ELF-1 (cell line): ENCODE results near the gene KIF7.
"Not testable (repeated sequence)": the region's sequence is repeated elsewhere in the genome, so short reads cannot be mapped to it uniquely, and the experiment has no call there.

Experiments
- DNase-seq: peaks from one replicate; pipeline ENCODE4 v3.0.0-alpha.2; 2016; ENCODE audit warnings: low read depth, low spot score

The KIF7 gene, protein sequence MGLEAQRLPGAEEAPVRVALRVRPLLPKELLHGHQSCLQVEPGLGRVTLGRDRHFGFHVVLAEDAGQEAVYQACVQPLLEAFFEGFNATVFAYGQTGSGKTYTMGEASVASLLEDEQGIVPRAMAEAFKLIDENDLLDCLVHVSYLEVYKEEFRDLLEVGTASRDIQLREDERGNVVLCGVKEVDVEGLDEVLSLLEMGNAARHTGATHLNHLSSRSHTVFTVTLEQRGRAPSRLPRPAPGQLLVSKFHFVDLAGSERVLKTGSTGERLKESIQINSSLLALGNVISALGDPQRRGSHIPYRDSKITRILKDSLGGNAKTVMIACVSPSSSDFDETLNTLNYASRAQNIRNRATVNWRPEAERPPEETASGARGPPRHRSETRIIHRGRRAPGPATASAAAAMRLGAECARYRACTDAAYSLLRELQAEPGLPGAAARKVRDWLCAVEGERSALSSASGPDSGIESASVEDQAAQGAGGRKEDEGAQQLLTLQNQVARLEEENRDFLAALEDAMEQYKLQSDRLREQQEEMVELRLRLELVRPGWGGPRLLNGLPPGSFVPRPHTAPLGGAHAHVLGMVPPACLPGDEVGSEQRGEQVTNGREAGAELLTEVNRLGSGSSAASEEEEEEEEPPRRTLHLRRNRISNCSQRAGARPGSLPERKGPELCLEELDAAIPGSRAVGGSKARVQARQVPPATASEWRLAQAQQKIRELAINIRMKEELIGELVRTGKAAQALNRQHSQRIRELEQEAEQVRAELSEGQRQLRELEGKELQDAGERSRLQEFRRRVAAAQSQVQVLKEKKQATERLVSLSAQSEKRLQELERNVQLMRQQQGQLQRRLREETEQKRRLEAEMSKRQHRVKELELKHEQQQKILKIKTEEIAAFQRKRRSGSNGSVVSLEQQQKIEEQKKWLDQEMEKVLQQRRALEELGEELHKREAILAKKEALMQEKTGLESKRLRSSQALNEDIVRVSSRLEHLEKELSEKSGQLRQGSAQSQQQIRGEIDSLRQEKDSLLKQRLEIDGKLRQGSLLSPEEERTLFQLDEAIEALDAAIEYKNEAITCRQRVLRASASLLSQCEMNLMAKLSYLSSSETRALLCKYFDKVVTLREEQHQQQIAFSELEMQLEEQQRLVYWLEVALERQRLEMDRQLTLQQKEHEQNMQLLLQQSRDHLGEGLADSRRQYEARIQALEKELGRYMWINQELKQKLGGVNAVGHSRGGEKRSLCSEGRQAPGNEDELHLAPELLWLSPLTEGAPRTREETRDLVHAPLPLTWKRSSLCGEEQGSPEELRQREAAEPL (N-terminal part only)

DNA sequence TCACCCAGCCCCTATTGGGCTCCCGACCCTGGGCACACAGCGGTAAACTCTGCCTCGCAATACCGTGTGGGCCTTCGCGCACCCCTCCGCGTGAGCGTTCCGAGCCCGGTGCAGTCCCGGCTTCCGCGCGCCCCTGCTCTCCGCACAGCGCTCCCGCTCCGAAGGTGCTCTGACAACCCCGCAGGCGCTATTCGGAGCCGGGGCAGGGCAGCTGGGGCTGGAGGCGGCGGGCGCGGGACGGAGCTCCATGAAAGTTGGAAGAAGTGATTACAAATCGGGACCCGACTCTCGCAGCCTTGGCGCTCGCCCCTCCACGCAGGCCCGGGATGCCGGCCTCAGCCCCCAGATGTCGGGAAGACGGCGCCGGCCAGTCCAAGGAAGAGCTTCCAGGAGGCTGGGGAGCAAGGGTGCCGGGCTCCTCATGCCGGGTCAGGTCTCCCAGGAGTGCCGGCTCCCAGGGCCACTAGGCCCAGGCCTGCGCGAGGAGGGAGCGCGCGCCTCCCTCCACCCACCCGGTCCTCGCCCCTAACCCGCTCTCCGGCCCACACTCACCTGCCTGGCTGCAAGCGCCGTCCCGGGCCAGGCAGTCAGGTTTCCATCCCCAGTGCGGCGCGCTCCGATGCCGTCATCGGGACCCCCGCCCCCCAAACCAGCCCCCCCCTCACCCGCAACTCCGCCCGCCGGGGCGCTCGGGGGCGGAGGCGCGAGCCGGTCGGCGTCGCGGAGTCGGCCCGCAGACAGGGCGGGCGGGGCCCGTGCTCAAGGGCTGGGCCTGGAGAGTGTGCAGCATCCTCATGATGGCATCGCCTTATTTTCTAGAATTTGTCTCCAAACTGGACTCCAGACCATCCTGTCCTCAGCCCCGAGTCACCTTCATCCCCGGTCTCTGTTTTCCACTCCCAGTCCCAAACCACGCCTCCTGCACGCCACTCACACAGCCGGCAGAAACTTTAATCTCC is at the start of gene KIF7:
KIF7 (minus strand) TSS at position 621 of the 959 bp plus-strand sequence. CDS start 2,537 bp downstream, outside the sequence.
- DNase-seq = peak; percentile 63

DNA sequence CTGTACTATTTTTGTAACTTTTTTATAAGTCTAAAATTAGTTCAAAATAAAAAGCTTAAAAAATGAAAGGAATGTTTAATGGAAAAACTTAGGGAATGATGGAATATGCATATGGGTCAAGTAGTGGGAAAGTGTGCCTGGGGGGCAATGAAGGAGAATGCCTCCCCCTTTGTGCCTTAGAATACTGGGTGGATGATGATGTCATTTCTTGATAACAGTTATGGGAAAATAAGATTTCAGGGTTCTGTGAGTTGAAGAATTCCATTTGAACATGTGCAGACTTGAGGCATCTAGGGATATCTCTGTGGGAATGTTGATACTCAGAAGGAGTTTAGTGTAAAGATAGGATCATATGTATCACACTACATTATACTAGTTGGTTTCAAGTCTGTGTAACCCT is 49.1 kb upstream of the KIF7 start:
- DNase-seq = no peak

DNA sequence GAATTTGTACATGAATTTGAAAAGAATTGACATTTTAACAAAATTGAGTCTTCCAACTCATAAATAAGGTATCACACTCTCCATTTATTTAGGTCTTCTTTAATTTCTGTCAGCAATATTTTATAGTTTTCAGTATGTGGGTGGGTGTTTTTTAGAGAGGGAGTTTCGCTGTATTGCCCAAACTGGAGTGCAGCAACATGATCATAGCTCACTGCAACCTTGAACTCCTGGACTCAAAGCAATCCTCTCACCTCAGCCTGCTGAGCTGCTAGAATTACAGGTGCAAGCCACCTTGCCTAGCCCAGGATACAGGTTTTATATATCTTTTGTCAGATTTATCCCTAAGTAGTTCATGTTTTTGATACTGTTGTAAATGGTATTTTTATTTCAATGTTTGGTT is 39.9 kb upstream of the KIF7 start:
- no peak for DNase-seq

DNA sequence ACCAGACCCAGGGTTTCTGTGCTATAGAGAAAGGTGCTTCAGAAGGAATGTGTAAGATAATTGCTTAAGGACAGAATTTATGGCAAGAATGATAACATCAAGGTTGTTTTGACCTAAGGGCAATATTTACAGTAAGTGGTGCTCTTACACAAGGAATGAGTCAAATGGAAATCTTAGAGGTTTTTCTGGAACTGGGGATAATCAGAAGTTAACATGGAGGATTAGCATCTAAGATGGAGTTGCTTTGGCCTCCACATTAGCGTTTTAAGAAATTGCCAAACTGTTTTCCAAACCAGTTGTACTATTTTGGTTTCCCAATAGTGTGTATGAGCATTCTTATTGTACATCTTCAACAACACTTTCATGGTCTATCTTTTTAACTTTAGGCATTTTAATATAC is 38.4 kb upstream of the KIF7 start:
- no peak for DNase-seq

DNA sequence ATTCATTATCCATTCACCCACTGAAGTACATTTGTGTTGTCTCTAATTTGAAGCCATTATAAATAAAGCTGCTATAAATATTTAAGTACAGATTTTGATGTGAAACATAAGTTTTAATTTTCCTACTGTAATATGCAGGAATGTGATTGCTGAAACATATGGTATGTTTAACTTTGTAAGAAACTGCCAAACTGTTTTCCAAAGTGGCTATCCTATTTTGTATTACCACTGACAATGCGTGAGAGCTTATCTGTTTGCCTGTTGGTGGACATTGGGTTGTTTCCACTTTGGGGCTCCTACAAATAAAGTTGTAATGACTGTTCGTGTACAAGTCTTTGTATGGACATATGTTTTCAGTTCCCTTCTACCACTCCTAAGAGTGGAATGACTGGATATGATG is 37.8 kb upstream of the KIF7 start:
- no peak for DNase-seq

DNA sequence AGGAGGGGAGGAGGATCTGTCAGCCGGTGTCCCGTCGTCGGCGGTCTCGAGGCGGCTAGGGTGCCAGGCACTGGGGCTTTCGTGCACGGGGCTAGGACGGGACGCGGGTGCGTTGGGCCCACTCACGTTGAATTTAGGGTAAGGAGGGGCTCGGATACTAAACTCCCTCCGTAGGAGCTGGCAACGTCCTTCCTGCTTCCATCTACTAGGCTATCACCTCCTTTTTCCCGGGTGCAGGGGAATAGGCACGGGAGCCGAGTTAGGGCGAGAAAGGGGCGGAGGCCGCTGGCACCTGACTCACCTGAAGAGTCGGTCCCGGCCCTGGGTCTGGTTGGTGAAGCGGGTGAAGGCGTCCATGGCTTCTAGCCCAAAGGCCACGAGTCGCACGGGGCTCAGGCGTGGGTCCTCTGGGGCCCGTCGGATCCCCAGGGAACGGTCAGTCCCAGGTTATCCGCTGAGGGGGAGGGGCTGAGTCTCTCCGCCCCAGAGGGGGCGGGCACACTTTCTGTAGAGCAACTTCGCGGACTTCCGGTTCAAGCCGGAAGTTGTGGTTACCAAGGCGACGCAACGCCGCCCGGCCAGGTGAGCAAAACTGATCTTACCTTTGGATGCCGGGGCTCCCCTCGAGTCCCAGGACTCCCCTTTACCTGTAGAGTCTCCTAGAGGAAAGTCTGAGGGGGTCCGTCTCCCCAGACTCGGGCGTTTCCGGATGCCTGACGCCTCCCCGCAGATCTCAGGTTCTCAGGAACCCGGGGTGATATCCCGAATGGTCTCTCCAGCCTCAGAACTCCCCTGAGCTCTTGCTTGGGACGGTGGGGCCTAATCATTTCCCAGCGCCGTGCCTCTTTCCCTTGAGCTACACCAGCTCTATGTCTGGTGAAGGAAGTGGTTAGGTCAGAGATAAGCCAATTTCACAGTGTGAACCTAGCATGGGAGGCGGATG is 35.3 kb upstream of the KIF7 start, which contains the start of the genes PEX11A and WDR93:
PEX11A (minus strand) TSS at position 479 of the 943 bp plus-strand sequence; CDS start at position 357, 122 bp downstream.
WDR93 (plus strand) TSS at position 536 of the 943 bp plus-strand sequence. CDS start 10,936 bp downstream, outside the sequence.
- peak; percentile 83 for DNase-seq

DNA sequence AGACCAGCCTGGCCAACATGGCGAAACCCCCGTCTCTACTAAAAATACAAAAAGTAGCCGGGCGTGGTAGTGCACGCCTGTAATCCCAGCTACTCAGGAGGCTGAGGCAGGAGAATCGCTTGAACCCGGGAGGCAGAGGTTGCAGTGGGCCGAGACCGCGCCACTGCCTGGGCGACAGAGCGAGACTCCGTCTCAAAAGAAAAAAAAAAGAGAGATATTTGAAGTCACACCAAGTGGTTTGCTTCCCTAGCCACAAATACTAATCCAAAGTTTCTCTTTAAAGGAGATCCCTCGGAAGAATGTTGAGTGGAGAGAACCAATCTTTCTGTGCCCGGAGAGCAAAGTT is 34.6 kb upstream of the KIF7 start:
- not testable (repeated sequence) for DNase-seq

DNA sequence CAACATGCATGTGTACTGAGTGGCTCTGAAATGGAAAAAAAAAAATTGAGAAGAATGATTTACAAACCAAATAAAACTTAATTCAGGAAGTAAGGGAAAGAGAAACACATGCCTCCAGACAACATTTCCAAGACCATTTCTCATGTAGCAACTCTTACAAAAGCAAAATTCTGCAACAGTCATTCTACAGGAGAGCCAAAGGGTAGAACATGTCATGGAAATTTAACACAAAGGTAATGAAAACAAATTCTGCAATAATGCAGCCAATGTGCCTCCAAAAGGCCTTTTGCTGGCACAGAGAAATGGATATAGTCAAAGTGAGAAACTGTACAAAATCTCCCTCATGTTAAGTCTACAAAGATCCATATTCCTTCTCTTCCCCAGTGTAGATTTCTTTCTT is 31.3 kb upstream of the KIF7 start:
- no peak for DNase-seq

DNA sequence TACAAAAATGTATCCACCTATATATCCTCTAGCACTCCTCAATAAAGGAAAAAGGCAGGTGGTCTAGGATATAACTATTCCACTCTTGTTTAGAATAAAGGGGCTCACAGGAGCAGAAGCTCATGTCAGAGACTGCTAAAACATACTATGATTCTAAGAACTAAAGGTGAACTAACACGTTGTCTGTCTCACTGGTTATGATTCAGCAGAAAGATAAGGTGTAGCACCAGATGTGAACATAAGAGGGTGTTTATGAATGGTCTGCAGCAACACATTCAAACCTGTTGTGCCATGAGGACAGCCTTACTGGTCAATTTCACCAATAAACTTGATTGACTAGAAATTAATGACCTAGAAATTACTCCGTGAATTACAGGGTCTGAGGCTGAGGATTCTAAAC is 30.7 kb upstream of the KIF7 start:
- DNase-seq = no peak

DNA sequence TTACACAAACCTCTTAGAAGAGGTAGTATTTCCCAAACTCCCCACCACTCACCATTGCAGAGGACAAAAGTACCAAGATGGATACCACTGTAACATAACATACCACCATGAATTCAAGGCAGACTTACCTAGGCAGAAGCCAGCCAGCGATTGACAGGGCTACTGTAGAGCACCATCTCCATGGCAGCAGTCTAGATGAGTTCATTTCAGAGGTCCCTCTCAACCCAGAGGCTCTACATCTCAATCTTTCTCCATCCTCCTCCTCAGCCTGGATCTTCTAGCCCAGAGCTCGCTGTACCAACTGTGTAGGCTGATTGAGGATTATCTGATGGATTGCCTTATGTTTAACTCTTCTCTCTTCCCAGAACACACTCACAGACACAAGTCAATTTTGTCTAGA is 25.9 kb upstream of the KIF7 start:
- DNase-seq = no peak

DNA sequence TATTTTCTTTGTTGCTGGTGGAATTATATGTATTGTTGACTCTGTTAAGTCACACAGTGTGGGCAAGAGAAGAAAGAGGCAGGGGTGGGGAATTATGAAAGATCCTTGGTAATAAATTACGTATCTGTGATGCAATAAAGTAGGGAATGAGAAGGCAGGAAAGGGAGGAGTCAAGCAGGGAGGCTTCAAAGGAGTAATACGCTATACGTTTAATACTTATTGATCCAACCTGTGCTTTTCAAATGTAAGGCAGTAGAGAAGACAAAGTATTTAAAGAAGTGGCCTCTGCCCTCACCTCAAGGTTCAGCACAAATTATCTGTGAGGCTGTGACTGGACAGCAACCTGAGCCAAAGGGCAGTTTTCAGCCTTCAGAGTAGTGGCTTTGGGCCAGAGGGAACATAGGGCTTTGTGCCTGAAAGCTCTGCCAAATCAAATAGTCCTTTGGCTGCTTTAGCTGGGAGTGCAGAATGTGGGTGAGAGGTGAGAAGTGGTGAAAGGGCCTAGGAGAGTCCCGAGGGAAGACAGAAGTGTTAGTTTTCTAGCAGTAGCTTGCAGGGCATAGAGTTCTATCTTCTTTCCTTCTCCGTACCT is 25.1 kb upstream of the KIF7 start:
- no peak for DNase-seq

DNA sequence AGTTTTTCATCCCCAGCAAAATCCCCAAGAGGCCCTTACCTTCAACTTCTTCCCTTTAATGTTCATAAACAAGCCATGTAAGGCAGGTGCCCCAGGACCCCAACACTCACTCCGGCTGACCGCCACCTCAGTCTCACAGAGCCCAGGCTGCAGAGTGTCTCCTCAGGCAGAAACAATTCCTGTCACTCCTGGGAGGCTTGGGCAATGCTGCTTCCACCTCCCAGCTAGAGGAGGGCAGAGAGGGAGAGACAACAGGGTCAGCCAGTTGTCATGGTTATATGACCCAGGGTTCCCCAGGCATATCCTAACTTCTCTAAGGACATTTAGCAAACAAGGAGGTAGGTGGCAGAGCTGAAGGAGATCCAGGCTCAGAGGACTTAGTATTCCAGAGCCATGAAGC is 23.9 kb upstream of the KIF7 start, which contains the start of gene PLIN1:
PLIN1 (minus strand) TSS at position 156 of the 400 bp plus-strand sequence. CDS start 1,878 bp downstream, outside the sequence.
- no peak for DNase-seq

DNA sequence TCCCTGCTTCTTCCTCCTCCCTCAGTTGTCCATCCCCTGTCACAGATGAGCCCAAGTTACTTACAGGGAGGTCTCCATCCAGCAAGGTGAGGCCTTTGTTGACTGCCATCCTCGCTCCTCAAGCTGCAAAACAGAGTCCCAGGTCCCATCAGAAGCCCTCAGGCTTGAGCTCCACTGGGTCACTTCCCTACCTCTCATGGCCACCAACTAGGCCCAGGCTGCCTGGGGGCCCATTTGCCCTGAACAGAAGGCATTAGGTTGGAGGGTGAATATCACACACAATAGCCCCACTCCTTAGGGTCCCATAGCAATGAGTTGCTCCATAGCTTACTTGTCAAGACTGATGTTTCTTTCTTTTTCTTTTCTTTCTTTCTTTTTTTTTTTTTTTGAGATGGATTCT is 22.1 kb upstream of the KIF7 start:
- DNase-seq = no peak

DNA sequence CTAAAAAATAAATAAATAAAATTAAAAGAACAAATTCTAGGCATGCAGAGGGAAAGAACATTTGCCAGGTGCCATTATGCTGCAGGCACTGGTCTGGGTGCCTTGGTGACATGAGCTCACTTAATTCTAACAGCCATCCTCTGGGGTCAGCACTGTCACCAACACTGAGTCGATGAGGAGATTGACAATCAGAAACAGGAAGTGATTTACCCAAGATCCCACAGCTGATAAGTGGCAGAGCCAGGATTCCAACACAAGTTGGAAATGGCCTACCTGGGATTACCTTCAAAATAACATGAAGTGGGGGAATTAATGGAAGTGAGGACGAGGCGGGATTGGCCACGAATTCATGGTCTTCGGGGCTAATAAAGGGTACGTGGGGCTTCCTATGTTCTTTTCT is 20.3 kb upstream of the KIF7 start:
- no peak for DNase-seq

DNA sequence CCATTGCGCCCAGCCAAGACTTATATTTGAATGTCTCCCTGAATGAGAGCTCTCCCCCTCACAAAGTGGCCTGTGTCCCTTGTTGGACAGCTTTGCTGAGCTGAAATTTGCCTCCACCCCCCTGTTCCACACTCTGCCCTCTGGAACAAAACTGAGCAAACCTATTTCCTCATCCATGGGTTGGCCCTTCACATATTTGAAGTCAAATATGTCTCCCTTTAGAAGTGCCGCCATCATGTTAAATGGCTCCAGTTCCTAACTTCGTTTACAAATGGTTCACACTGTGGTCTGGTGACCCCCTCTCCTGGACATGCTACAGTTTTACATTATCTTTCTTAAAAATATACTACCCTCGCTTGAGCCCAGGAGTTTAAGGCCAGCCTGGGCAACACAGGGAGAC is 19.3 kb upstream of the KIF7 start:
- no peak for DNase-seq

DNA sequence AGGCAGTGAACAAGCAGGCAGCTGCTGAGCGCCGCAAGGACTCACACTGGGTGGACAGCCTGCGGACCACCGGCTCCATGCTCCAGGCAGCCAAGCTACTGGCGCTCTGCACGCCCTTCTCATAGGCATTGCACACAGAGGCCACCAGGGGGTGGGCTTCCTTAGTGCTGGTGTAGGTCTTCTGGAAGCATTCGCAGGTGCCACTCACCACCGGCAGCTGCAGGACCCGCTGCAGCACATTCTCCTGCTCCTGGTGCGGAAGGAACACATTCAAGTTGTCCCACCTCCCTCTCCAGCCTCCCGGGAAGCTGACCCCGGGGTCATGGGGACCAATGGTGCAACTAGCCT is 17.9 kb upstream of the KIF7 start:
- peak; percentile 87 for DNase-seq

DNA sequence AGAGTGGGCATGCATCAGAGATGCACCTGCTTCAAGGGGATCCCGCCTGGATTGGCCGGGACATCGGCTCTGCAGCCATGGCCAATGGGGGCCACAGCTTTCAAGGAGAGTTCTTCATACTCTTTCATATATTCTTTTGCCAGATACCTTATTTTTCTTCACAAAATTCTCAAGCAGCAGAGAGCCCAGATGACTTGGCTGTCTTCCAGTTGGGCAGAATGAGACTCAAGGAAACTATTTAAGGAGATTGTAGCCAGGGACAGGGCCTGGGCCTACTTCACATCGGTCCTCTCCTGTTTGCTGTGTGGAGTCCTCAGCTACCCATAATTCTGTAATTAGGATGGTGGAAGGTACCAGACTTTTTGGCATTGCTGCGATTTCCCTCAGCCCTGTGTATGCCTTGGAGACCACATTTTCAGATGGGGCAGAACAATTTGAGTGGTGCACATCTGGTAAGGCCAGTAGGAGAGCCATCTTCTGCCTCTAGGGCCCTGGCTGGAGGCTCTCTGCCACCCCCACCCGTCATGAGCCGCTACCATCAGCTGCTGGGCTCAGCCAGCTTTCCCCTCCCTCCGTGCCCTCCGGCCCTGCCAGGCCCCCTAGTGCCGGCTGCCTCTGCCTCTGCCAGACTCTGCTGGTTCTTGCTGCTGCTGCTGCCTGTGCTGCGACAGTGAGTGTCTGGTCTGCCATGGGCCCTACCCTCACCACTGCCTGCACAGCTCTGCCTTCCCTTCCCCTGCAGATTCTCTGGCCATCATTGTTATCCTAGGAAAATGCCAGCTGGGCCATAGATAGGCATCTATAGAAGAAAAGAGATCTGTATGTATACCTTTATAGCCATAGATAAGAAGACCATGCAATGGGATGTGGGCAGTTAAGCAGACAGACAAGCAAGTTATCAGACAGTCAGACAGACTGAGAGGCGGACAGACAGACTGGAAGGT is 17.2 kb upstream of the KIF7 start:
- peak; percentile 30 for DNase-seq

DNA sequence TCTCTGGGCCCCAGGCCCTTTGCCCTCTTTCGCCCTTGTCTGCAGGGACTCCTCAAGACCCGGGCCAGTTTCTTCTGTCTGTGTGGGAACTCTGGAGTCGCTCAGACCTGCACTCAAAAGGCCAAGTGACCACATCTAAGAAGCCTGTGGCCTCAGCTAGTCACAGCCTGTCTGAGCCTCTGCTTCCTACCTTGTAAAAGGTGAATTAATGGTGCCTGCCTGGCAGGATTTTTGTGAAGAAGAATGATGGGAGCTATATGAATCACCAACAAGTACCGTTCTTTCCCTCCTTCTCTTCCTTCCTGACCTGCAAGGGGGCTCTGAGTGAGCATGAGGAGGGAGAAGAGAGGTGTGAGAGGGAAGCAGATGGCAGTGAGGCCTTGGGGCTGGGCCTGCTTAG is 16.4 kb upstream of the KIF7 start:
- DNase-seq = no peak
